ENCODE results near the gene PAN3.

DNA sequence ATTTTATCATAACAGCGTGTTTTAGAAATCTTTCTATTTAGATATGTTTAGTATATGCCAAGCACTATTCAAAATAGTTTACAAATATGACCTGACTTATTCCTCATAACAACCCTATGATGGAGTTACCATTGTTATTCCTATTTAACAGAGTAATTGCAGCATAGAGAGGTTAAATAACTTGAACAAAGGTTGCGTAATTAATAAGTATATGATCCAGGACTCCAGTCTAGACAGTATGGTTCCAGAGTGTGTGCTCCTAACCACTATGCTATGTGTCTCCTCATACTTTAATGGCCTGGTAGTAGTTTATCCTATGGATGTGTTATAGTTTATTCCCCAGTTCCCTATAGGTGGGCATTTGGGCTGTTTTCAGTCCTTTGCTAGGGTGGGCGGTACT is 145.3 kb downstream of the PAN3 start:
- TF ChIP-seq CTCF (IDR thresholded peaks at IDR 0.05 in 4 of 5, conservative IDR thresholded peaks at IDR 0.05 in 1 of 5) (no peak), POLR2A (IDR thresholded peaks at IDR 0.05) (no peak)
